Epithelial cell of proximal tubule (primary cell): Measurements from ENCODE around the gene VWA7. TPM values are rescaled to one million over a fixed set of nuclear protein-coding genes. Genes with fewer than 3 reads are reported as not detected.

Experiments
- DNase-seq: peaks from one replicate; pipeline ENCODE4 v3.0.0-alpha.2; 2011; ENCODE audit warnings: low read depth
- H3K4me3 ChIP-seq: 2 replicates; pipeline ENCODE4 v1.5.1; 2011; ENCODE audit warnings: low read depth, mild to moderate bottlenecking, low read length
- total RNA-seq: library from RNA; depleted of rRNA; stranded (reverse); fragments of >200 nt; gene quantifications from 2 replicates; pipeline ENCODE4 v1.2.3, GENCODE V29; 2015
- TF ChIP-seq, protein P1 (sequence below): conservative IDR thresholded peaks from 2 replicates; pipeline ENCODE4 v1.5.1; 2012; ENCODE audit warnings: low read depth, mild to moderate bottlenecking, low read length

The VWA7 gene
- total RNA-seq, 1 donor from 2014 or later, result 2.2 TPM

DNA sequence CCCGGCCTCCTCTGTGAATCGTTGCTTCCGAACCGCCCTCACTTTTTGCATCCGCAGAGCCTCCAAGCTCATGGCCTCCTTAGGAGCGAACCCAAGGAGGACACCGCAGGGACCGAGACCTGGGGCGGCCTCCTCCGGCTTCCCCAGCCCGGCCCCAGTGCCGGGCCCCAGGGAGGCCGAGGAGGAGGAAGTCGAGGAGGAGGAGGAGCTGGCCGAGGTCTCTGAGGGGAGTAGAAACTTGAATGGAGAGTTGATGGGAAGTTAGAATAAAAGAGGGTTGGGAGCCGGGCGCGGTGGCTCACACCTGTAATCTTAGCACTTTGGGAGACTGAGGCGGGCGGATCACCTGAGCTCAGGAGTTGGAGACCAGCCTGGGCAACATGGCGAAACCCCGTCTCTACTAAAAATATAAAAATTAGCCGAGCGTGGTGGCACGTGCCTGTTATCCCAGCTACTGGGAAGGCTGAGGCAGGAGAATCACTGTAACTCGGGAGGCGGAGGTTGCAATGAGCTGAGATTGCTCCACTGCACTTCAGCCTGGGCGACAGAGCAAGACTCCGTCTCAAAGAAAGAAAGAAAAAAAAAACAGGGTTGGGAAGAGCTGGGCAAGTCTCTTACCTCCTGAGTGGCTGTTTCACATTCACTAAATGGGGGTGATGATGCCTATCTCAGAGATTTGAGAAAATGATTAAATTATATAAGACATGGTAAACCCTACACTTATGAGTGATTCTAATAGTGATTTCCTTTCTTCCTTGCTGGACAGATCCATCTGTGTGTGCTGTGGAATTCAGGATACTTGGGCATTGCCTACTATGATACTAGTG, 36.5 kb downstream of the VWA7 start:
- no peak for DNase-seq
- H3K4me3 ChIP-seq, result peak overlapping the region; percentile 71
- TF ChIP-seq, protein P1, sequence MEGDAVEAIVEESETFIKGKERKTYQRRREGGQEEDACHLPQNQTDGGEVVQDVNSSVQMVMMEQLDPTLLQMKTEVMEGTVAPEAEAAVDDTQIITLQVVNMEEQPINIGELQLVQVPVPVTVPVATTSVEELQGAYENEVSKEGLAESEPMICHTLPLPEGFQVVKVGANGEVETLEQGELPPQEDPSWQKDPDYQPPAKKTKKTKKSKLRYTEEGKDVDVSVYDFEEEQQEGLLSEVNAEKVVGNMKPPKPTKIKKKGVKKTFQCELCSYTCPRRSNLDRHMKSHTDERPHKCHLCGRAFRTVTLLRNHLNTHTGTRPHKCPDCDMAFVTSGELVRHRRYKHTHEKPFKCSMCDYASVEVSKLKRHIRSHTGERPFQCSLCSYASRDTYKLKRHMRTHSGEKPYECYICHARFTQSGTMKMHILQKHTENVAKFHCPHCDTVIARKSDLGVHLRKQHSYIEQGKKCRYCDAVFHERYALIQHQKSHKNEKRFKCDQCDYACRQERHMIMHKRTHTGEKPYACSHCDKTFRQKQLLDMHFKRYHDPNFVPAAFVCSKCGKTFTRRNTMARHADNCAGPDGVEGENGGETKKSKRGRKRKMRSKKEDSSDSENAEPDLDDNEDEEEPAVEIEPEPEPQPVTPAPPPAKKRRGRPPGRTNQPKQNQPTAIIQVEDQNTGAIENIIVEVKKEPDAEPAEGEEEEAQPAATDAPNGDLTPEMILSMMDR, result no peak

DNA sequence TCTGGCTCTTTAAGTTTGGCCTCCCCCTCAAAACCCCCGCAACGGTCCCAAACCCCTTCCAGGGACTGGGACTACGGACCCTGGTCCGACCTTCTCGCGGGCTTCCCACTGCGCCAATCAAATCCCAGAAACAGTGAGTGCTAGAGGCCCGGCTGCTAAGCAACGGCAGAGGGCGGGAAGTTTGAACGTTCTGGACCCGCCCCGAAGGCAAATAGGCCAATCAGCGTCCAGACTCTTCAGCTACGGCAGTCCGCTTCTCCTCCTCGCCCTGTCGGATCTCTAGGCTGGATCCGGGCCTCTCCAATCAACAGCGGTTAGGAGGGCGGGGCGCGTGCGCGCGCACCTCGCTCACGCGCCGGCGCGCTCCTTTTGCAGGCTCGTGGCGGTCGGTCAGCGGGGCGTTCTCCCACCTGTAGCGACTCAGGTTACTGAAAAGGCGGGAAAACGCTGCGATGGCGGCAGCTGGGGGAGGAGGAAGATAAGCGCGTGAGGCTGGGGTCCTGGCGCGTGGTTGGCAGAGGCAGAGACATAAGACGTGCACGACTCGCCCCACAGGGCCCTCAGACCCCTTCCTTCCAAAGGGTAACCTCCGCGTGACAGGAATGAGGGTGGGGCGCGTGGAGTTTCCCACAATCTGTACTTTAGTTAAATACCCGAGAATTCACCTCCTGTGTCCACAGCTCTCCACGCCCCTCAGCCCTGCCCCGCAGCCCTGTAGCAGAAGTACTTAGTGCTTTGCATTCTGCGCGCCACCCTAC, 37.3 kb downstream of the VWA7 start, which contains the start of gene MSH5:
Gene MSH5, plus strand, starts transcription at position 367 of the 758 bp plus-strand sequence. CDS start 462 bp downstream, outside the sequence.
- TF ChIP-seq, protein P1, result no peak
- DNase-seq, result peak; percentile 91
- H3K4me3 ChIP-seq, result peak within 1 kb of the TSS; percentile 71

DNA sequence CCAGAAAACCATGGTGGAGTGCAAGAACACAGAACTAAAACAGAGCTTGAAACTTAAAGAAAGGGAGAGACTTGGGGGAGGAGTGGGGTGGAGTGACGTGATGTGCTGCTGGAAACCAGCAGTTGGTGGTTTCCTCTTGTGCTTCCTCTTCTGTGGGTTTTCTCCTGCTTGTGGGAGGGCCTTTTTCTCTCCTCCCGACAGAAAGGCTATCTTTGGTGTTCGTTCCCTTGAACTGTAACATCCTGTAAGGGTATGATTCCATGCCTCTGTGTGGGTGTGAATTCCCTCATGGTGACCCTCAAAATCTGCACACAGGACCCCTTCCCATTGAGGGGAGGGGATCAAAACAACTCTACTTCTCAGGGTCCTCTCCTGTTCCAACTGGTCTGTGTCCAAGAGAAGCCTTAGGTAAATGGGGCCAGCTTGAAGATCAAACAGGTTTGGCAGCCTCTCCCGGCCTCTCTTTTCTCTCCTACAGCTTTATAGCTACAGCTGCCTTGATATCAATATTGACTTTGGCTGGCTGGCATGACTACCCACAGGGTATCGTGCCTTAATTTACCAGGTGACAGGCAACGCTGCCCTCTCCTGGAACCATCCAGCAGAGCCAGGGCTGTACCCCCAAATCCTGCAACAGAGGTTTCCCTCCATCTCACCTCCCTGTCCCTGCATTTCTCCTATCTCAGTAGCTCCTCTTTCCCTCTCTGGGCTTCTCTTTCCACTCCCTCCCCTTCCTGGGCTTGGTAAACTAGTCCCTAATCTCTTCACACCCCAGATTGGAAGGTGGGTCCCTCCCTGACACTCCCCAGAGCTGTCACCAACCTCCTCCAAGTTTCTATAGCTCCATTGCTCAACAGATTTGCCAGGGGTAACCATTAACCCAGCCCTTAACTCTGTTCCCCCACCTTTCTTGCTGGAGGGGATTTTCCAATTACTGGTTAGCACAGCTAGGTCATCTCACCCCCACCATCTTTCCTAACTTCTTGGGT, 38.8 kb downstream of the VWA7 start:
- TF ChIP-seq, protein P1, result peak; percentile 25
- peak overlapping the region; percentile 49 for H3K4me3 ChIP-seq
- peak; percentile 87 for DNase-seq

DNA sequence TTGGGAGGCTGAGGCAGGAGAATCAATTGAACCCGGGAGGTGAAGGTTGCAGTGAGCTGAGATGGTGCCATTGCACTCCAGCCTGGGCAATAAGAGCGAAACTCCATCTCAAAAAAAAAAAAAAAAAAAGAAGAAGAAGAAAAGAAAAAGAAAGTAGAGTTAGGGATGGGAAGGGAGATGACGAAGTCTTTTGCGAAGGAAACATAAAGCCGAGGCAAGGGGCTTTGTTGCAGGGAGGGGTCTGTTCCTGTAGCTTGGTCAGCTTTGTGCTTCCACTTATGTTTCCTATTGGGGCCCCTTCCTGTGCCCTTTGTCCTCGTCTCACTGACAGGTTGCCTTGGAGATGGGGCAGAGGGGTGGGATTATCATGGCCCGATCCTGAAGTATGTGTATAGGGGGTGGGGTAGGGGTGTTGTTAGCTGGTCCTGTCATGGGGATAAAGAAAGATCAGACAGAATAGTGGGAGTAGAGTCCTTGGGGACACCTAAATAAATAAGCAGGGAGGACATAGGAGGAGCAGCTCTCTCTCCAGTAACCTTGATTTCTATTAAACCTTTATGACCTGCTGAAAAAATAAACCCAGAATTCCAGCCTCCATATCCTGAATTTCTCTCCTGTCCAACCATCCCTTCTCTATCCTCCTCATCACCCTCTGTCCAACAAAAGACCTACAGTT, 39.7 kb downstream of the VWA7 start:
- no peak for DNase-seq
- H3K4me3 ChIP-seq, result peak overlapping the region; percentile 49
- TF ChIP-seq, protein P1, result no peak

DNA sequence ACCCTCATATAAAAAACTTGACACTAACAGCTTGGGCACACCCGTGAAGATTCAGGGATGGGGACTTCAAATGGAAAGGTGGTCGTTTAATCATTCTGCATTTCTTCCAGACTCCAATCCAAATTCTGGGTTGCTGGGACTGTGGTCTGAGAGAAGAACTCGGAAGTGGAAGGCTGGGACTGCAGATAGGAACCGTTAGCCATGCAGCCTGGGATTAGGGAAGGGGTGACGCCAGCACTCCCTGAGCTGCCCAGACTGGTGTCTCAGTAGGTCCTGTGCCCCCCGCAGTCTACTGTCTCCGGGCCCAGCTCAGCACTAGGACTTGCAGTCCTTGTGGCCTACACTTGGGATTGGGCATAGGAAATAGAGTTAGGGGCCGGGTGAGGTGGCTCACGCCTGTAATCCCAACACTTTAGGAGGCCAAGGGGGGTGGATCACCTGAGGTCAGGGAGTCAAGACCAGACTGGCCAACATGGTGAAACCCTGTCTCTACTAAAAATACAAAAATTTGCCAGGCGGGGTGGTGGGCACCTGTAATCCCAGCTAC, 40.3 kb downstream of the VWA7 start:
- no peak for DNase-seq
- TF ChIP-seq, protein P1, result no peak
- H3K4me3 ChIP-seq, result peak overlapping the region; percentile 95
